Fibroblast of skin of left biceps (primary cell): ENCODE data around the gene MEI4.
"Not testable (repeated sequence)": the region's sequence is repeated elsewhere in the genome, so short reads cannot be mapped to it uniquely, and the experiment has no call there.

ENCODE experiments used
- DNase-seq, 2 experiments: peaks; one replicate each; pipeline ENCODE4 v3.0.0-alpha.2; 2013; ENCODE audit warnings: low read depth in 2 of 2

Gene MEI4, protein sequence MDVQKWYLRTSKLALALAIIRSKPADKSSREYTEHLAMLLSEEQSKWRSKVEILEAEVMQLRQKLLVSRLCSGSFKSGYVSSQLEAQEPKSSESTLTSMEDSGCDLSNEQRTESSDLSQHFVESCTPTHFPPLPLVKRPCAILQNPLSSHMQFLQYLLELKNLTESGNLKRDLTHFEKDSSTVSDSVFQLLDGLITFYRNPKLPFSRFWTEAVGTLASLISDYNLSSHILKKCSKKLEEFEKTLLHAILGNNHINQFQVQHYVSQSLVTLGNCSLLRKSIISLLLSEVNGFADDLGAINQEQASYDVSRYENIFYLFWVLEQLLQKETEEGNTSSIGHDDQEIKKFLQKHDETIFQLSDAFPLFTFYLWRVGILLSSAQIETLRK

GRCh38 chr6:77652739-77653138, at the start of gene MEI4:
Gene MEI4 (plus strand): TSS chr6:77653039. CDS start chr6:77690672, 37,633 bp downstream.
- DNase-seq, result no peak

DNA sequence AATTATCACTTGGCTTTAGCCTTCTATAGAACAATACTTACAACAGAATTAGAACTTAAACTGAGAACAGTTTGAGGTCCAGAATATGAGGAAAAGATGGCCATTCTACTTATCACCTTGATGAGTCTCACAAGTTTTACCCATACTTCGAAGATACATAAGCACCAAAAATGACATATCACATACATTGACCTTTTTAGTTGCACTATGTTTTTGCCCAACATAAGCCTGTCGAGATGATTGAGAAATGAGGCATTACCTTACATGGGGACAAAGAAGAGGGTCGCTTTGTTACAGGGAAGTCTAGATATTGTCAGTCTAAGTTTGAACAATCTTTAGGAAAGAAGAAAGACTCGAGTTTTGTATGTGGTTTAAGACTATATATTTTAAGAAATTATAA, 48.4 kb upstream of the MEI4 start:
- DNase-seq, result no peak

GRCh38 chr6:77607004-77607403, 45.8 kb upstream of the MEI4 start:
- DNase-seq, result no peak

DNA sequence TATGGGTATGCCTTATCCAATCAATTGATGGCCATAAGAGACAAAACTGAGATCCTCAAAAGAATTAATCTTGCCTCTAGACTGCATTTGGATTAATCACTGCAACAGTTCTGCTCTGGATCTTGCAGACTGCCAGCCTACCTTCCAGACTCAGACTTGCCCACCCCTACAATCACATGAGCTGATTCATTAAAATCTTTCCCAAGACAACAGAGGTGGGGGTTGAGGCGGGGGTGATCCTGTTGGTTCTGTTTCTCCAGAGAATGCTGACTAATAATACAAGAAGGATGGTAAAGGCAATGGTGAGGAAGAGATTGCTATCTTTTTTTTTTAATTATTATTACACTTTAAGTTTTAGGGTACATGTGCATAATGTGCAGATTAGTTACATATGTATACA, 43.7 kb upstream of the MEI4 start:
- no peak for DNase-seq

DNA sequence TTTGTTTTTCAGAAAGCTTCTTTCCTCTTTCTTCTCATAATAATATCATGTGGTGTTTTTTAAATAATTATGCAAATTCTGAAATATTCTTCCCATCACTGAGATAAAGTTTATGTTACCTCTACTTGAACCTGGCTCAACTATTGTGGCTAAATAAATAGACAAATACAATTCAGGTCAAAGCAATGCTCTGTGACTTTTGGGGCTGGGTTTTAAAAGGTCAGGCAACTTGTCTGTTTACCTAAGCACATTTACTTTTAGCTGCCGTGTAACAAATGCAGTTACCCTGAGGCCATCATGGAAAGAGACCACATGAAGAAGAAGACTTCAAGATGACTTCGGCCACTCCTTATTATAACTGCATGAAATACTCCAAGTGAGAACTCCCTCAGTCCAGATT, 33.7 kb upstream of the MEI4 start:
- DNase-seq, result no peak

- DNase-seq, result no peak
These were observed 32.5 kb upstream of the MEI4 start for GRCh38 chr6:77620278-77620882.

DNA sequence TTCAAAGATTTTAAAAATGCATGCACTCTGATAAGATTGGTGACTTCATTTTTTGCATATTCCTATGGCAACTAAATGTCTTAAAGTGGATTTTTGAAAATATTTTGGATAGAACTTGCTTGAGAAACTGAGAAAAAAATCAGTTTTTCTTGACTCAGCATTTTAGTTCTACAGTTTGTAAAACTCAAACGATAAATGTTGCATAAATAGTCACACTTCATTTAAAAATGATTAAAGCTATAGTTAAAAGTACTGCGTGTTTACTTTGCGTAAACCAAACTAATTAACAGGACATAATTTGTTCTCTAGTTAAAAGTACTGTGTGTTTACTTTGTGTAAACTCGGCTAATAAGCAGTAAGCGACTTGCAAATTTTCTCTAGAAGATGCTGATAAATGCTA, 28.3 kb upstream of the MEI4 start:
- DNase-seq, result no peak

GRCh38 chr6:77626426-77626825, 26.4 kb upstream of the MEI4 start:
- no peak for DNase-seq

DNA sequence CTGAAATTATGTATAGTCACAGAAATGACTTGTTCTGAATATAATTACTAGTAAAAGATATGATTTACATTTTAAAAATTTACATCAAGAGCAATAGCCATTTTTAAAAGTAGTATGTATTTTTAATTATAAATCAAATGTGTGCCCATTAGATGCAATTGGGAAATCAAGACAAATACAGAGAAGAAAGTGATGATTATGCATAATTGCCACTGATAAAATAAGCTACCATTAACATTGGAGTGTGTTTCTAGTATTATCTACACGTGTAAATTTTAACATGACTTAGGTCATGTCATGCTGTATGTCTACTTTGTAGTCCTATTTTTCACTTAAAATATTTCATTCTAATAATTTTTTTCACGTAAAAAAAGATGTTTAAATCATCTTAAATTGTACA, 22.8 kb upstream of the MEI4 start:
- DNase-seq, result no peak

DNA sequence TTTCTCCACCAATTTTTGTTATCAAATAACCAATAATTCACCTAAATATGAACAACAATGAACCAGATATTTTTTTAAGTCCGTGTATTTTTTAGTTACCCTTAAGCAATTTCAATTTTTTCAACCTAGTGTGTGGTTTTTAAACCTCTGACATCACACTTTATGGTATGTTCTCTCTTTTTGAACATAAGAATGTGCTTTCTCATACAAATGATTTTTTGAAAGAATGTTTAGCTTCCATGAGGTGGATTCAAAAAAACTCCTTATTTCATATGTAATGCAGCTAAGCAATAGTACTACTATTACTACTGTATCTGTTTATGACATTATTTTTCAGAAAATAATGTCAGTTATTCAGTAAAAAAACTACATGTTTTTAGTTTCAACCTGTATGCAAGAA, 19.4 kb upstream of the MEI4 start:
- peak in 1 of 2 experiments; percentile 19 for DNase-seq

DNA sequence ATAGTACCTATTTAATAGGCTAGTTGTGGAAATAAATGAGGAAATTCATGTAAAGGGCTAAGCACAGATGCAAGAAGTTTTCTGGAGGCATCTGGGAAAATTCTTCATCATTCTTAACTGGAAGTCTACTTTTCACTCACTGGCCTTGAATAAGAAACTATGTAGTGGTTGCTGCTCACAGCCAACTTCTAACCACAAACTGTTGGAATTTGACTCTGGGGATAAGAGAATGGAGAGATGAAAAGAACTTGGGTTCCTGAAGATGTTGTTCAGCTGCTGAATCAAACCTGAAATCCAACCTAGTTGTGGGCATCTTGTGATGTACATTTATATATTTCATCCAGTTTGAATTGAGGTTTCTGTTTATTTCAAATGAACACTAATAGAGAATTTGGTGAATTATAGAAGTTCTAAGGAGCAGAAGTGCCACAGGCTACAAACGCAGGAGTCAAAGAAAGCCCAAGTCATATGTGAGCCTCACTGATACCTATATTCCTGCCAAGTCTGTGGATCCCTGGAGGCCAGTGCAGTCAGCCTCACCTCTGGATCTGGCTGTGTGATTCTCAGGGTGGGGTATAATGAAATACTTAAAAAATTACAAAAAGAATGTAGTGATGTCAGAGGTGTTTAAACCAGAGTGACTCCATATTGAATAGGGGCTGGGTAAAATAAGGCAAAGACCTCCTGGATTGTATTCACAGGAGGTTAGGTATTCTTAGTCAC, 18.7 kb upstream of the MEI4 start:
- peak; percentile 62 to 67 for DNase-seq

- no peak for DNase-seq
These were observed 14.6 kb upstream of the MEI4 start for GRCh38 chr6:77638129-77638830.

GRCh38 chr6:77644102-77644705, 8.6 kb upstream of the MEI4 start:
- DNase-seq, result no peak

DNA sequence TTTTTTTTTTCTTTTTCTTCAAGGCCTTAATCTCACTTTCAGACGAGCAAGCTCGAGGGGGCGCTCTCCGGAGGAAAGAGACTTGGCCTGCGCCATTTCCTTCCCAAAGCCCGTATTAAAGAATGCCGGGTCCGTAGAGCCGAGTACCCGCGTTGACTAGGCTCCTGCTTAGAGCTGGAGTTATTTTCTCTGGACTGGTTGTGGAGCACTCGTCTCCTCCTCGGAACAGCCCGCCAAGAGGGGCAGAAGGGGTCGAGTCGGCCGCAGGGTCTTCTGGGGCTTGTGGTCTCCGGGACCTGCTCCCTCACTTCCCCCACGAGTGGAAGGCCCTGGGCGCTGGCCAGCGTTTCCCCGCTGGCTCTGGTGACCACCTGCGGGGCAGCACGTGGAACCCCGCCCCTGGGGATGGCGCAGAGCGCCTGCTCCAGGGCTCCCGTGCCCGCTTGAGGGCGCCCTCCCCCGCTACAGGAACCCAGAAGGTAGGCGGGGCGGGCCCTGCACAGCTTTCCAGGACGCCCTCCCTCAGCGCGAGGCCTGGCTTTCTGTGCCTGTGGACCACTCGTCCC, 2.7 kb upstream of the MEI4 start:
- no peak for DNase-seq

- no peak for DNase-seq
These were observed 977 bp downstream of the MEI4 start for GRCh38 chr6:77653816-77654215.

DNA sequence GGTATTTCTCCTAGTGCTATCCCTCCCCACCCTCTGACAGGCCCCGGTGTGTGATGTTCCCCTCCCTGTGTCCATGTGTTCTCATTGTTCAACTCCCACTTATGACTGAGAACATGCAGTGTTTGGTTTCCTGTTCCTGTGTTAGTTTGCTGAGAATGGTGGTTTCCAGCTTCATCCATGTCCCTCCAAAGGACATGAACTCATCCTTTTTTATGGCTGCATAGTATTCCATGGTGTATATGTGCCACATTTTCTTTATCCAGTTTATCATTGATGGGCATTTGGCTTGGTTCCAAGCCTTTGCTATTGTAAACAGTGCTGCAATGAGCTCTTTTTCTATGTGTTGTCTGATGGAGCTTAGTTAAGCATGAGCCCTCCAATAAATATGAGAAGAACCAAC, 2.2 kb downstream of the MEI4 start:
- DNase-seq, result not testable (repeated sequence)

DNA sequence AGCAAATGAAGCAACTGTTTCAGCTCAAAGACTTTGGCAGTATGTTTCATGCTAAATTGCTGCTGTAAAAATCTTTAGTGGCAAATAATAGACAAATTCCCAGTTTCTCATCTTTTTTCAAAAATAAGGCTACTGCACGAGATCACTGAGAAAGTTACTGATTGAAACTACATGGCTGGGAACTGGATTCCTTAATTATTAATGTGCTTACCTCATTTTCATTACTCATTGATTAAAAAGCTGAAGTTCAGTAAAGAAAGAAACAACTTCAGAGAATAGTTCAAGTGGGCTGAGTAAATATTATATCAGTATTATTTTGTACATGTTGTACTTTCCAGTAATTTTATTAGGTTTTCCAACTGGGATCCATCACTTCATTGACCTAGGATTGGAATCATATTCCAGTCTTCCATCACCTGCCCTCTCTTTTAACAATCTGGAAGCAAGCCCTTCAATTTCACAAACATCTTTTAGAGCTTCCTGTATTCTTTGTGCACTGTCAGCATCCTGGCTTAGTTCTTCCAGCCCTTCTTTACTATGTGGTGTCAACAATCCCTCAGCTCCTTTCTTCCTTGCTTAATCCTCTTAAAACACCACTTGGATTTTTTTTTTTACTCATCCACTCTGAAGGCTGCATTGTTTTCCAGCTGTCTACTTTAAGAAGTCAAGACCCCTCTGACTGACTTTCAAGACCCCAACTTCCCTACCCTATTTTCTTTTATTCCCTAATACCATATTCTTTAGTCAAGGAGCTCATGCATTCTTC, 4.3 kb downstream of the MEI4 start:
- no peak for DNase-seq

DNA sequence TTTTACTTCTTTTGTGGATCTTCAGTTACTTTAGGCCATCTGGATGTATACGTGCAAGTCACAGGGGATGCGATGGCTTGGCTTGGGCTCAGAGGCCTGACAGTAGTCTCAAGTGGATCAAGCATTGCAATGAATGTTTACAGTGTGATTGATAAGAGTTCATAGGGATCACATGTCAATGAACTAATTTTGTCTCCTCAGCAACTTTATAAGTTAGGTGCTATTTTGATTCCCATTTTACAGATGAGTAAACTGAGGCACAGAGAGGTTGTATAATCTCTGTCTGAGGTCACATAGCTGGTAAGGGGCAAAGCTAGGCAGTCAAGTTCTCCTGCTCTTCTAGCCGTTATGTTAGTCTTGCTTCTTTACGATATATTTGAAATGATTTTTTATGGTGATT, 13.5 kb downstream of the MEI4 start:
- no peak for DNase-seq

GRCh38 chr6:77666846-77667245, 14.0 kb downstream of the MEI4 start:
- DNase-seq, result no peak

- no peak for DNase-seq
These were observed 17.1 kb downstream of the MEI4 start for GRCh38 chr6:77669913-77670312.

DNA sequence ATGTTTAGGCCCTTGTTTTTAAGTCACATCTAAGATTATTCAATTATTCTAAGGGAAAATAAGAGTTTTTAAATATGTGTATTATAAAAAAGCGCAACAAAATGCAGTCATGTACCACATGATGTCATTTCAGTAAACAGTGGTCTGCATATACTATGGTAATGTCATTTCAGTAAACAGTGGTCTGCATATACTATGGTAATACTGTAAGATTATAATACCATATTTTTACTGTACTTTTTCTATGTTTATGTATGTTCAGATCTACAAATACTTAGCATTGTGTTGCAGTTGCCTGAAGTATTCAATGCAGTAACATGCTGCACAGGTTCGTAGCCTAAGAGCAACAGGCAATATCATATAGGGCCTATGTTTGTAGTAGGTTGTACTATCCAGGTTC, 21.4 kb downstream of the MEI4 start:
- no peak for DNase-seq
